ENCODE data around the gene MON2. TPM values are rescaled to one million over a fixed set of nuclear protein-coding genes. Genes with fewer than 3 reads are reported as not detected.

Gene MON2
- total and polyA plus RNA-seq, 2 of the 13 experiments (the other 11 are each of a cell fraction or from before 2014, with no cell fraction given) = 10.5 to 24.8 TPM

DNA sequence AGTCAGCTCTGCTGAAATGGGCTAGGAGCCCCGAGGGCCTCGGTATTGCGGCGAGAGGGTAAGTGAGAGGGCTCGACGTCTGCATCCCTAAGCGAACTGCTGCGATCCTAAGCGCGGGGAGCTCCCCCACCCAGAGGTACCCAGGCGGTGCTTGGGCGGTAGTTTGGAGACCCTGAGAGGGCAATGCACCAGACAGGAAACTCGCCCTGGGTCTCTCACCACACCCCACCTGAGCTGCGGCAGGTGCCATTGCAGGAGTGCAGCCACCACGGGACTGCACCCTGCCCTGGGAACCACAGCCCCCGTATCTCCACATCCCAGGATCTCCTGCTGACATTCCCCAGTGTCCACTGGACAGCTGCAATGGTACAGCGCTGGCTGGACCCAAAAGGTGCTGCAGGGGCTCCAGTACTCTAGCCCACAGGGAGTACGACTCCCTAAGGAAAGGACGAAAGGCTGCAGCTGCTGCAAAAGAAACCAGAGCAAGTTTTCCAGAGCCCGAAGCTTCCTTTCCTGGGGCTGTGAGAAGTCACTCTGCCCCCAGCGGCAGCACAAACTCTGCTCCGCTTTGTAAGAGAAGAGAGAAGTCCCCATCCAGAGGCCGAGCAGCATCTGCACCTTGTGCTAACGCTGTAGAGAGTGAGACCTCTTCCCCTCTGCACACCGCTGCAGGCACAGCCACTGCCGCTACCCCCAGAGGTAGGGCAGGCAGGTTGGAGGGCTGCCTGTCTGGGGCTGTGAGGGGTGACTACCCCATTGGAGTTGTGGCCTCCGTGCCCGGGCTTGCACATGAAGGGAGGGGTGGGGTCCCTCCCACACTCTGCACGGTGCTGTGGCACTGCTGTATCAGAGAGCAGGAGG, 31.1 kb upstream of the MON2 start:
- WGBS (ENCODE audit: low lambda C conversion rate) = 0% methylated on average over 2 of the region's 29 CpGs
- Histone ChIP-seq H2AFZ (ENCODE audit: low read length) (peak overlapping the region; percentile 54), H3K4me3 (replicated peaks in 1 of 3; ENCODE audit: insufficient read depth in 1 of 3, low read depth in 2 of 3, low read length in 3 of 3) (peak overlapping the region; percentile 56 to 78 (median 73)), H3K4me1 (ENCODE audit: insufficient read depth, low read length) (peaks cover 15% of the 10 kb centered on the region), H4K20me1 (ENCODE audit: insufficient read depth, low read length) (no peaks in the 10 kb centered on the region), H3K9me3 (ENCODE audit: low read length) (no peaks in the 10 kb centered on the region), H3K9ac (ENCODE audit: insufficient read depth, low read depth, low read length) (peak overlapping the region; percentile 18; the same call in 1 of the 2 replicates), H3K79me2 (ENCODE audit: insufficient read depth, low read length) (no peaks in the 10 kb centered on the region), H3K4me2 (ENCODE audit: low read depth, low read length) (peak overlapping the region; percentile 94), H3K27me3 (ENCODE audit: control insufficient read depth in 1 of 2, insufficient read depth in 2 of 2, low read length in 2 of 2) (no peaks in the 10 kb centered on the region; a peak in 1 of 5 replicates), H3K27ac (ENCODE audit: extremely low read length, insufficient read depth, low read length) (no peak overlapping the region), H3K36me3 (replicated peaks in 1 of 2; ENCODE audit: control insufficient read depth in 1 of 2, insufficient read depth in 2 of 2, low read length in 2 of 2) (no peaks in the 10 kb centered on the region)
- in situ Hi-C loops (cut with HindIII; ENCODE audit: extremely low pct_ligation_motif_present, low pct_unique_long_range_greater_than_20kb) = loop anchor here (10.0 kb wide), 1 partner anchor 359 kb away; no protein-coding TSS in a partner anchor
- peak; percentile 58 for DNase-seq (ENCODE audit: low spot score)
- peak; percentile 18 for FAIRE-seq
- intact Hi-C loops (cut with micrococcal nuclease; ENCODE audit: unreplicated experiment) = loop anchor here (1.0 to 10.0 kb wide), 3 partner anchors 92 to 359 kb away; no protein-coding TSS in a partner anchor
- BruUV-seq (replicated peaks) = no TSS peak
- peak; percentile 97 for ATAC-seq
- CTCF ChIA-PET (ENCODE audit: low intra/inter-chr PET ratio, low total read pairs) = no interaction called here
- POLR2A ChIA-PET = interaction anchor here (1.4 to 2.3 kb wide), 2 partner anchors 31 to 168 kb away, joined by 4 to 8 read pairs; partner anchors contain the start of gene MON2
- TF ChIP-seq ZFP37 (CRISPR knock-in tag; IDR thresholded peaks at IDR 0.05; ENCODE audit: borderline replicate concordance) = no peak
- no peak for TF ChIP-seq ZNF549 (CRISPR knock-in tag; IDR thresholded peaks at IDR 0.05)
- TF ChIP-seq ZNF350 (CRISPR knock-in tag; IDR thresholded peaks at IDR 0.05; ENCODE audit: borderline replicate concordance, low read depth) = no peak; the same call in 1 of the 2 replicates
- TF ChIP-seq ZNF282 (IDR thresholded peaks at IDR 0.05; ENCODE audit: partially characterized antibody) = no peak
- TF ChIP-seq ZNF629 (CRISPR knock-in tag; conservative IDR thresholded peaks at IDR 0.05) = no peak
- peak; percentile 10; the same call in 1 of the 2 replicates for TF ChIP-seq ARNTL (CRISPR knock-in tag; IDR thresholded peaks at IDR 0.05)
- TF ChIP-seq ZNF546 (CRISPR knock-in tag; conservative IDR thresholded peaks at IDR 0.05) = no peak
- TF ChIP-seq REXO4 (CRISPR knock-in tag; IDR thresholded peaks at IDR 0.05; ENCODE audit: borderline replicate concordance) = no peak
- TF ChIP-seq SCMH1 (CRISPR knock-in tag; IDR thresholded peaks at IDR 0.05; ENCODE audit: borderline replicate concordance) = no peak
- no peak for TF ChIP-seq CREB1 (IDR thresholded peaks at IDR 0.05)
- TF ChIP-seq CREB1 (CRISPR knock-in tag; IDR thresholded peaks at IDR 0.05) = no peak
- 0 out of 2 replicates have a peak, but pooled peaks have one; percentile 18 for TF ChIP-seq ZNF737 (CRISPR knock-in tag; IDR thresholded peaks at IDR 0.05; ENCODE audit: borderline replicate concordance)
- no peak for TF ChIP-seq ZNF615 (CRISPR knock-in tag; IDR thresholded peaks at IDR 0.05; ENCODE audit: borderline replicate concordance)
- no peak for TF ChIP-seq ZNF792 (CRISPR knock-in tag; IDR thresholded peaks at IDR 0.05)
- TF ChIP-seq ZNF672 (CRISPR knock-in tag; IDR thresholded peaks at IDR 0.05) = no peak
- TF ChIP-seq GABPB1 (CRISPR knock-in tag; IDR thresholded peaks at IDR 0.05) = 0 out of 2 replicates have a peak, but pooled peaks have one; percentile 30
- TF ChIP-seq, protein P1, sequence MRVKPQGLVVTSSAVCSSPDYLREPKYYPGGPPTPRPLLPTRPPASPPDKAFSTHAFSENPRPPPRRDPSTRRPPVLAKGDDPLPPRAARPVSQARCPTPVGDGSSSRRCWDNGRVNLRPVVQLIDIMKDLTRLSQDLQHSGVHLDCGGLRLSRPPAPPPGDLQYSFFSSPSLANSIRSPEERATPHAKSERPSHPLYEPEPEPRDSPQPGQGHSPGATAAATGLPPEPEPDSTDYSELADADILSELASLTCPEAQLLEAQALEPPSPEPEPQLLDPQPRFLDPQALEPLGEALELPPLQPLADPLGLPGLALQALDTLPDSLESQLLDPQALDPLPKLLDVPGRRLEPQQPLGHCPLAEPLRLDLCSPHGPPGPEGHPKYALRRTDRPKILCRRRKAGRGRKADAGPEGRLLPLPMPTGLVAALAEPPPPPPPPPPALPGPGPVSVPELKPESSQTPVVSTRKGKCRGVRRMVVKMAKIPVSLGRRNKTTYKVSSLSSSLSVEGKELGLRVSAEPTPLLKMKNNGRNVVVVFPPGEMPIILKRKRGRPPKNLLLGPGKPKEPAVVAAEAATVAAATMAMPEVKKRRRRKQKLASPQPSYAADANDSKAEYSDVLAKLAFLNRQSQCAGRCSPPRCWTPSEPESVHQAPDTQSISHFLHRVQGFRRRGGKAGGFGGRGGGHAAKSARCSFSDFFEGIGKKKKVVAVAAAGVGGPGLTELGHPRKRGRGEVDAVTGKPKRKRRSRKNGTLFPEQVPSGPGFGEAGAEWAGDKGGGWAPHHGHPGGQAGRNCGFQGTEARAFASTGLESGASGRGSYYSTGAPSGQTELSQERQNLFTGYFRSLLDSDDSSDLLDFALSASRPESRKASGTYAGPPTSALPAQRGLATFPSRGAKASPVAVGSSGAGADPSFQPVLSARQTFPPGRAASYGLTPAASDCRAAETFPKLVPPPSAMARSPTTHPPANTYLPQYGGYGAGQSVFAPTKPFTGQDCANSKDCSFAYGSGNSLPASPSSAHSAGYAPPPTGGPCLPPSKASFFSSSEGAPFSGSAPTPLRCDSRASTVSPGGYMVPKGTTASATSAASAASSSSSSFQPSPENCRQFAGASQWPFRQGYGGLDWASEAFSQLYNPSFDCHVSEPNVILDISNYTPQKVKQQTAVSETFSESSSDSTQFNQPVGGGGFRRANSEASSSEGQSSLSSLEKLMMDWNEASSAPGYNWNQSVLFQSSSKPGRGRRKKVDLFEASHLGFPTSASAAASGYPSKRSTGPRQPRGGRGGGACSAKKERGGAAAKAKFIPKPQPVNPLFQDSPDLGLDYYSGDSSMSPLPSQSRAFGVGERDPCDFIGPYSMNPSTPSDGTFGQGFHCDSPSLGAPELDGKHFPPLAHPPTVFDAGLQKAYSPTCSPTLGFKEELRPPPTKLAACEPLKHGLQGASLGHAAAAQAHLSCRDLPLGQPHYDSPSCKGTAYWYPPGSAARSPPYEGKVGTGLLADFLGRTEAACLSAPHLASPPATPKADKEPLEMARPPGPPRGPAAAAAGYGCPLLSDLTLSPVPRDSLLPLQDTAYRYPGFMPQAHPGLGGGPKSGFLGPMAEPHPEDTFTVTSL (CRISPR knock-in tag; IDR thresholded peaks at IDR 0.05; ENCODE audit: borderline replicate concordance) = no peak
- TF ChIP-seq ZNF839 (CRISPR knock-in tag; IDR thresholded peaks at IDR 0.05; ENCODE audit: borderline replicate concordance) = no peak
- no peak for TF ChIP-seq RARA (CRISPR knock-in tag; IDR thresholded peaks at IDR 0.05)
